Rectal smooth muscle tissue (tissue), 1 donor: Measurements from ENCODE around the gene ZNF804B.
"Not testable (repeated sequence)": the region's sequence is repeated elsewhere in the genome, so short reads cannot be mapped to it uniquely, and the experiment has no call there.

ENCODE experiments used
- H3K27ac ChIP-seq: one replicate; pipeline ENCODE4 v1.7.0; 2013; ENCODE audit warnings: low read depth, low read length, inconsistent platforms
- H3K27me3 ChIP-seq: one replicate; pipeline ENCODE4 v1.7.0; 2013; ENCODE audit warnings: low read length; ENCODE audit not compliant: control insufficient read depth, insufficient read depth
- H3K36me3 ChIP-seq: one replicate; pipeline ENCODE4 v1.7.0; 2013; ENCODE audit warnings: low read length; ENCODE audit not compliant: control insufficient read depth, insufficient read depth
- H3K4me1 ChIP-seq: one replicate; pipeline ENCODE4 v1.7.0; 2013; ENCODE audit warnings: low read length; ENCODE audit not compliant: control insufficient read depth, insufficient read depth
- H3K4me3 ChIP-seq: one replicate; pipeline ENCODE4 v1.7.0; 2013; ENCODE audit warnings: low read length
- H3K9ac ChIP-seq: one replicate; pipeline ENCODE4 v1.7.0; 2013; ENCODE audit warnings: low read length

The ZNF804B gene

DNA sequence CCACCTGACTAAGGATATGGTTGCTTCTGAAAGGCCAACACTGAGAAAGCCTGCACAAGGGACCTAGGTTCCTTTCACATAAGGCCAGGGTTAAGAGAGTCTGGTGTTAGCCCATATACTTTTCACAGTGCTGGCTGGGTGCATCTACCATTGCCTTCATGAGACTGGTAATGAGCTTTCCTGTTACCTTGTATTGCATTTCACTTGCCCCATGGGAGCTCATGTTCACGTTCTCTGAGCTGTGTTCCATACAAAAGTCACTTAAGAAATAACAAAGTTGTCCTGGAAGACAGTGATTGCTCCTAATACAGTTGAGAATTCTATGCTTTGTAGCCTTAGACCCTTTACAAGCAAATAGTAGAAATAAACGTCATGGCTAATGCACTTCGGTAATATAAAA, 373.9 kb downstream of the ZNF804B start:
- H3K27me3 ChIP-seq: no peaks in the 10 kb centered on the region
- H3K4me3 ChIP-seq: no peak overlapping the region
- H3K9ac ChIP-seq: no peak overlapping the region
- H3K36me3 ChIP-seq: no peaks in the 10 kb centered on the region
- H3K4me1 ChIP-seq: no peaks in the 10 kb centered on the region
- no peak overlapping the region for H3K27ac ChIP-seq

DNA sequence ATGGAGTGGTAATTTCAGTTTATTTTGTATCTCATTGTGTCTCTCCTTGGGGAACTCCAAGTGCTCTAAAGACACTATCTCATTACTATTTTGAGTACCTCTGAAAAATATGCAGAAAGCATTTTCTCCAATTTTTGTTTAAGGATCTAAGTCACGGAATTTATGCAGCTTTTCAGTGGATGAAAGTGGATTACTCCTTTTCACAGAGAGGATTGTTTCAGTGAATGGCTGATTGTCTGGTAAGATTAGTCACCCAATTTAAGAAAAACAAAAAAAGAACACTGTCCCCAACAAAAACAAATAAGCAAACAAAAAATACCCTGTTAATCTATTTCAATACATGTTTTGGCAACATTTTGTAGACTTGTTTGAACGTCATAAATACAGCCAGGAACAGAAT, 374.3 kb downstream of the ZNF804B start:
- H3K9ac ChIP-seq: no peak overlapping the region
- H3K27me3 ChIP-seq: no peaks in the 10 kb centered on the region
- no peak overlapping the region for H3K27ac ChIP-seq
- no peak overlapping the region for H3K4me3 ChIP-seq
- H3K36me3 ChIP-seq: no peaks in the 10 kb centered on the region
- H3K4me1 ChIP-seq: no peaks in the 10 kb centered on the region

DNA sequence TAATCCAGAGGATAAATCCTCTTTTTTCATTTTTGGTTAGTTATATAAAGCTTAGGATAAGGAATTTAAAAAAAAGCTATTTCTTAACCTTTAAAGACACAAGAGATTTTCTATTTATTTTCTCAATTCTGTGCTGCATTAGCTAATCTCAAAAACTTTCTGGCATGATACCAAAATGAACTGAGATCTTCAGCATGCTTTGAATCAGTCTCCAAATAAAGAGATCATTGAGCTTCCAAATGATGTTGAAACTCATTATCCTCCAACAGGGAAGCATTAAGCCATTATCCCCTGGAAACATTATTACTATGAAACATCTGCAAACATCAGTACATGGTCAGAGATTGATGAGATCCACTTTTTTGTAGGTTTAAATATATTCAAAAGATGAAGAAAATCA, 386.3 kb downstream of the ZNF804B start:
- no peak overlapping the region for H3K4me3 ChIP-seq
- H3K27me3 ChIP-seq: no peaks in the 10 kb centered on the region
- no peaks in the 10 kb centered on the region for H3K4me1 ChIP-seq
- H3K36me3 ChIP-seq: no peaks in the 10 kb centered on the region
- no peak overlapping the region for H3K9ac ChIP-seq
- H3K27ac ChIP-seq: no peak overlapping the region

DNA sequence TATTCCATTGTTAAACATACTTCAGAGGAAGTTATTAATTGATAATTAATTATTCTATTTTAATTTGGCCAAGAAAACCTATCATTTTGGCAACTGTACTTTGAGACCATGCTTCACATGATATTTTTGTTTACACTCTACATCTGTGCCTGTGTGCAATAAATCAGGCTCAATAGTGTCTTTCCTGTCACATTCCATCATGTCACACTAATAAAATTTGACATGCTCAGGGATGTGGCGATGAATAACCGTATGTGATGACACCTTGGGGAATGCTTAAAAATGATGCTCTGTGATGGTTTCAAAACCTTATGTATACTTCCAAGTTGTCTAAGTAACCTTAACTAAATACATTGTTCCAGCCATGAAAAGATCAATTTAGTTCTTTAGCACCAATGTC, 400.6 kb downstream of the ZNF804B start:
- no peaks in the 10 kb centered on the region for H3K36me3 ChIP-seq
- no peaks in the 10 kb centered on the region for H3K27me3 ChIP-seq
- H3K27ac ChIP-seq: no peak overlapping the region
- H3K9ac ChIP-seq: no peak overlapping the region
- H3K4me3 ChIP-seq: no peak overlapping the region
- no peaks in the 10 kb centered on the region for H3K4me1 ChIP-seq

DNA sequence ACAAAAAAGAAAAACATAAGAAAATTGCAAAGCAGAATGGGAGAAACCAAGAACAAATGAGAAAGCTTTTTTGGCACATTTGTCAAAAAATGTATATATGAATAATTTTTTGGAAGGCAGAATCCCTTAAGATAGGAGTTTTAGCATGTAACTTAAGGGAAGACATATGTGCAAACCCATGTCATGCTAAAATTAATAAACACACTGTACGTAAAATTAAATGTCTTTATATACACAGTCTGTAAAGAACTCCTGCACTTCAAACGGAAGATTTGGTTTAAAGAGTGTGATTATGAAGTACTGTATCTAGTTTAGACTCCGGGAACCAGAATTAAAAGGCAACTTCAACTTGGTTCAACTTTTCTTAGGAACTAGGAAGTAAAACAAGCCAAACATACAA, 405.9 kb downstream of the ZNF804B start:
- H3K27me3 ChIP-seq: no peaks in the 10 kb centered on the region
- no peak overlapping the region for H3K27ac ChIP-seq
- H3K4me3 ChIP-seq: no peak overlapping the region
- no peak overlapping the region for H3K9ac ChIP-seq
- H3K36me3 ChIP-seq: no peaks in the 10 kb centered on the region
- no peaks in the 10 kb centered on the region for H3K4me1 ChIP-seq

DNA sequence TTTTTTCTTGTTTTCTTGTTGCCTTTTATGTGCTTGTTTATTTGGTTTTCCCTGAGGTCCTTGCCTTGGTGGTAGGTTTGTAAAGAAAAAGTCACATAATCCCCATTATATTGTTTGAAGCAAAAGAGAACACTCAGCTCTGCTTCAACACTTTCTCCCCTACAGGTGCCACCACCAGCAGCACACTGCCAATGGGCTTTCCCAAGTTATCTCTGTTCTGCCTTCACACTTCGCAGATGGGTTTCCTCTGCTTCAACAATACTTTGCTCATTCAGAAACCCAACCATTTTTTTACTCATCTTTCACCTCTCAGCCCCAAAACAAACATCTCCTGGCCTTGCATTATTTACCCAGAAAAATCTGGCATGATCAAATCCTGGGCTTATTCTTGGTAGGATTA, 411.1 kb downstream of the ZNF804B start:
- Histone ChIP-seq H3K4me3 (no peak overlapping the region), H3K36me3 (no peaks in the 10 kb centered on the region), H3K4me1 (no peaks in the 10 kb centered on the region), H3K27ac (no peak overlapping the region), H3K9ac (no peak overlapping the region), H3K27me3 (no peaks in the 10 kb centered on the region)

DNA sequence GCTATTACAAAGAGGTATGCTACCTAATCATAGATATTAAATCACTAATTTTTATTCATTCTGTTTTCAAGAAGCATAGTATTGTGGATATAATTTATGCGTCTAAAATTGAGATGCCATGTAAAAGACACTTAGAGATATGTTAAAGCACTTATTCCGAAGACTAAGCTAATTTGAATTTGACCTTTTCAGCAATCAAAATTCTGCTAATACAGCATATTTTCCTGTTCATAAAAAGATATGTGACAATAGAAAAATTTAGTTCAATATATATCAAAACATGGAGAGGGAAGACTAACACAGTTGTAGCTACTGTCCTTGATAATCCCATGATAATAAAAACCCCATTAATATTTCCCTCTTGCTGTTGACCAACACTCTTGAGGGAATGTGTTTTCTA, 422.6 kb downstream of the ZNF804B start:
- Histone ChIP-seq H3K9ac (no peak overlapping the region), H3K27me3 (no peaks in the 10 kb centered on the region), H3K4me3 (no peak overlapping the region), H3K27ac (no peak overlapping the region), H3K4me1 (no peaks in the 10 kb centered on the region), H3K36me3 (no peaks in the 10 kb centered on the region)

DNA sequence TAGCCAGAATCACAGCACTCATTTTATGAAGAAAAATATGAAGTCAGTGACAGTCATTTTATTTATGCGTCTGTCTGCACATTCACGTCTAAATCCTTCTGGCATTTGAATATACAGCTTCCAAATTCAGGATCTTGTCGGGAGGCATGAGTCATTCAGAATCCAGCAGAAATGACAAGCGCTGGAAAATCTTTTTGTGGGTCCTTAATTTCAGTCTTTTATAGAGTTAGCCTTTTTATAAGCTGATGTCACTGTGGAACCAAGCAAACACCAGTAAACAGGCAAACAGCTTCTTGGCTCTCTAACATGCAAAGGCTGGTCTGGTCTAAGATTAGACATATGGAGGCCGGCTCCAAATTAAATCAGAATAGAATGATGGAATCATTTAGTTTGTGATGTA, 424.2 kb downstream of the ZNF804B start:
- H3K4me1 ChIP-seq: no peaks in the 10 kb centered on the region
- H3K4me3 ChIP-seq: no peak overlapping the region
- H3K27me3 ChIP-seq: no peaks in the 10 kb centered on the region
- H3K9ac ChIP-seq: no peak overlapping the region
- no peak overlapping the region for H3K27ac ChIP-seq
- no peaks in the 10 kb centered on the region for H3K36me3 ChIP-seq

DNA sequence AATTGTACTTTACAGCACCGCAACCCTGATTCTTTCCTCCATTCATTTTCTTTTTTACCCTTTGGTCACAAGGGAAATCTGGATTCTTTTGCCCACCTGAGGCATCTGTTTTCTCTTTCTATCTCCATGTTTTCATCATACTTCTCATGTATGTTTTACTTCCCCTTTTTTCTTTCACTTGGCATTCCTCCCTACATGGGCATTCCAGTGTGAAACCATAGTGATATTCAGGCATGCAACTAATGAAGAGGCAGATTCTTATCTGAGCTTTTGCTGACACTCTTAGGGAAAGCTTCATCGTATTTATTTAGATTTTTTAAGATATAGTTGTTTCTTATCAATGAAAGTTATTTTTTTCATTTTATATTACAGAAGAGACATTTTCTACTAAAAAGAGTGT, 441.3 kb downstream of the ZNF804B start:
- Histone ChIP-seq H3K27me3 (no peaks in the 10 kb centered on the region), H3K36me3 (no peaks in the 10 kb centered on the region), H3K4me1 (no peaks in the 10 kb centered on the region), H3K27ac (no peak overlapping the region), H3K4me3 (no peak overlapping the region), H3K9ac (no peak overlapping the region)

DNA sequence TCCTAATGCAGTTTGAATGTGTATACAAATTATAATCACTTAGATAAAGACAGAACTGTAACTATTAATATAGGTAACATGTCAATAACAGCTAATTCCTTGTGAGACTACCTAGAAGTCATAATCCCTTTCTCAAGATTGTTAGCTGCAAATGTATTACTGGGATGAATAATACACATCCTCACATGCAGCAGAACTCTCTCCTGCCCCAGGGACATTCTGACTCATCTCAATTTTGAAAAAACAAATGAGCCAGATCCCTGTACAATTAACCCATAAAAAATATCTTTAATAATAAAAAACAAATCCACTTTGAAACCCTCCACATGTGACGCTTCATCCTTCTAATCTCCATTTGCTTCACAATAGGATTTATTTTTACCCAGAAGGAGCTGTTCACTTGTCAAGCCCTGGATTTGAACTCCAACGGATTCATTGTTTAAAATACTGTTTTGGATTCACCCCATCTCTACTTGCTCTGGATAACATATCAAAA, 464.4 kb downstream of the ZNF804B start:
- Histone ChIP-seq H3K27ac (no peak overlapping the region), H3K4me1 (peaks cover 2% of the 10 kb centered on the region), H3K36me3 (no peaks in the 10 kb centered on the region), H3K9ac (no peak overlapping the region), H3K27me3 (no peaks in the 10 kb centered on the region), H3K4me3 (no peak overlapping the region)

DNA sequence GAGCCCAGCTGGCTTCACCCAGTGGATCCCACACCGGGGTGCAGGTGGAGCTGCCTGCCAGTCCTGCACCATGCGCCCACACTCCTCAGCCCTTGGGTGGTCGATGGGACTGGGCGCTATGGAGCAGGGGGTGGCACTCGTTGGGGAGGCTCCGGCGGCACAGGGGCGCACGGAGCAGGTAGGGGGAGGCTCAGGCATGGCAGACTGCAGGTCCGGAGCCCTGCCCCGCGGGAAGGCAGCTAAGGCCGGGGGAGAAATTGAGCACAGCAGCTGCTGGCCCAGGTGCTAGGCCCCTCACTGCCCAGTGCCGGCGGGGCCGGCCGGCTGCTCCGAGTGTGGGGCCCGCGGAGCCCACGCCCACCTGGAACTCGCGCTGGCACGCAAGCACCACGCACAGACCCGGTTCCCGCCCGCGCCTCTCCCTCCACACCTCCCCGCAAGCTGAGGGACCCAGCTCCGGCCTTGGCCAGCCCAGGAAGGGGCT, 469.2 kb downstream of the ZNF804B start:
- H3K9ac ChIP-seq, H3K36me3 ChIP-seq, H3K27me3 ChIP-seq, H3K4me3 ChIP-seq, H3K4me1 ChIP-seq, H3K27ac ChIP-seq: not testable (repeated sequence)

DNA sequence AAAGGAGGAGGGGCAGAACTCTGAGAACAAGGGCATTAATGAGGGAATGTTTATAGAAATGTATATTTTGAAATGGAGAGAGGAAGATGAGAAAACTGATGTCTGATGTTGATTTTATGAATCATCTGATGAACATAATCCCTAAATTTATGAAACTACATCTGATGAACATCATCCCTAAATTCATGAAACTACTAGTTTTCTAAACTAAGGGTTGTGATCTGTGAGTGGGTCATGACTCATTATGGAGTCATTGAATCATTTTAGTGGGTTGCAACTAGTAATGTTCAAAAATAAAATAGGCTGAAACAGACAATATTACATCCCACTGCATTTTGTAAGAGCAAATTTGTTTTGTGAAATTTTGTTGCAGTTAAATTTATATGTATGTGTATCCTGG, 478.7 kb downstream of the ZNF804B start:
- Histone ChIP-seq H3K27ac (no peak overlapping the region), H3K4me1 (no peaks in the 10 kb centered on the region), H3K36me3 (no peaks in the 10 kb centered on the region), H3K9ac (no peak overlapping the region), H3K4me3 (no peak overlapping the region), H3K27me3 (no peaks in the 10 kb centered on the region)

DNA sequence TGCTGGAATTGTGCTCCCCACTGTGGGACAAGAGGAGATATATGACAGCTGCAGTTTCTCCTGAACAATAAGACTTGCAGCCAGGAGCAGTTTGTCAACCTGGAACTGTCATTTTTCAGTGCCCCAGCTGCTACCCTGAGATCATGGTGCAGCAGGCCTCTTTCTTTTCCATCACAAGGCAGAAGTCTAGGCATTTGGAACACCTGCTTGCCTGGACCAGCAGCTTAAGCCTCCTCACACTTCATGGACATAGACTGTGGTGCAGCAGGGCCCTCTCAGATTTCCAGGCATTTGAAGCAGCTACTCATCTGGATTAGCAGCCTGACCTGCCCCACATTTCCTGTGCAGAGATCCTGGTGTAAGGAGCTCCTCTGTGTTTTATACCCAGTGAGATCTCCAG, 486.7 kb downstream of the ZNF804B start:
- H3K27ac ChIP-seq: no peak overlapping the region
- H3K27me3 ChIP-seq: no peaks in the 10 kb centered on the region
- H3K4me3 ChIP-seq: no peak overlapping the region
- H3K4me1 ChIP-seq: no peaks in the 10 kb centered on the region
- H3K36me3 ChIP-seq: no peaks in the 10 kb centered on the region
- H3K9ac ChIP-seq: no peak overlapping the region
